Endometrium (tissue), 2 donors: ENCODE data around the gene RCOR3.

Experiments used
- FAIRE-seq: peaks from 2 replicates; lab custom pipeline; 2012; peaks lifted over from hg19 to GRCh38; lab: Jason Lieb, UNC
- donor health status: control.
- donor health status: control.

The RCOR3 gene

DNA sequence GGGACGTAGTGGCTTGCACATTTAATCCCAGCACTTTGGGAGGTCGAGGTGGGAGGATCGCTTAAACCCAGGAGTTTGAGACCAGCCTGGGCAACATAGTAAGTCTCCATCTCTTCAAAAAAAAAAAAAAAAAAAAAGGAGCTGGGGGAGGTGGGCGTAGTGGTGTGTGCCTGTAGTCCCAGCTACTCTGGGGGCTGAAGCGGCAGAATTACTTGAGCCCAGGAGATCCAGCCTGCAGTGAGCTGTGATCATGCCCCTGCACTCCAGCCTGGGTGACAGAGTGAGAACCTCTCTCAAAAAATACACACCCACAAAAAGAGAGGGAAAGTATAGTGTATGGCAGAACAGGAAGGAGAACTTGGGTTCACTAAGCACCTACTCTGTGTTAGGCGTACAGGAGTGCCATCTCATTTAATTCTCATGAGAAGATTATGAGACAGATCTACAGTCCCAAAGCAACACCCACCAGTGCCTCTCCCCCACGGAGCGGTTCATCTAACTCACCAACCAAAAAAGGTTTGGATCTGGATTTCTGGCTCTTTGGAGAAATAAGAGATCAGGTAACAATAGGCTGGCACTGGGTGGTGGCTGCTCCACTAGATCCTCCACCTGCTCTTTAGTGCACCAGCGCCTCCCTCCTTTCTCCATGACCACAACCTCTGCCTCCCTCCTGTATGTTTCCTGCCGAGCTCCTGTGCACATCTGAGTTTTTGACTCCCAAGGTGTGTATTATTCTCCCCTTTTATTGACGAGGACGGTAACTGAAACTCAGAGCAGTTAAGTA lies 66.0 kb downstream of the RCOR3 start:
- no peak for FAIRE-seq

DNA sequence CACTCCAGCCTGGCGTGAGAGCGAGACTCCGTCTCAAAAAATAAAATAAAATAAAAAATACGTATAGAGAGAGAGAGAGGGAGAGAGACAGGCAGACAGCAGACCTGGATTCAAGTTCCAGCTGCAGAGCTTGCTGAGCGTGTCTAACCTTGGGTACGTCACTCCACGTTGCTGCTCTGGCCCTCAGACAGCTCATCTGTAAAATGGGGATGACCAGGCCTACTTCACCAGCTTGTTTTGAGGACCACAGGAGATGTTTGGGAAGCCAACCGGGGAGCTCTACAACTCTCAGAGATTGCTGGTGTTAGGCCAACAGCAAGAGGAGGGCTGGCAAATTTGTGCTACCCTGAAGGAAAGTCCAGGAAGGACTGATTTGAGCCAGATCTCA lies 67.0 kb downstream of the RCOR3 start:
- no peak for FAIRE-seq

- FAIRE-seq = no peak
Measured at GRCh38 chr1:211326528-211327345, 67.6 kb downstream of the RCOR3 start, which contains the start of gene TRAF5. TSS of gene TRAF5 (plus strand) at chr1:211326833. CDS start at chr1:211353240, 26,407 bp downstream.

DNA sequence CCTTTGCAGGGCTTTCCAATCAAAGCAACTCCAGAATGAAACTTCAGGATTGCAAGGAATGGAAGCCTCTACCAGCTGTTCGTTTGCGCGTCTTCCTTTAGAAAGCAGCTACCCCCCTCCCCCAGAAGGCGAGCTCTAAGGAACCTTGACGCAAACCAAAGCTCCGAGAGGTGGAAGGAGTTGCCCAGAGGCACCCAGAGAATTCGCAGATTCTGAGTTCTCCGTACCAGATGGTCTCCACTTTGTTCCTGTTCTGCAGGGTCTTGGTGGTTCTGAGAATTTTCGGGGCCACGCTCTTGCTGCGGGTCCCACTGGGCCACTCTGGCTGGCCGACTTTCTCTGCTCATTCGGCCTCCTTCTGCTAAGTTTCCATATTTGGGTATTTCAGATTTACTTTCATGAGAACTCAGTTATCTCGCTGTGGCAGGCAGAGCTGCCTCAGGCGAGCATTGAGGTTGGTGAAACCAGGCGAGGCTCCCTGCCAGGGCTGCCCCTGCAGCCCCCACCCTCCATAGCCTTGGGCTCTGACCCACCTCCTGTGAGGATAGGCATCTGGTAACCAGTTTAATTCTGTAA lies 68.3 kb downstream of the RCOR3 start:
- FAIRE-seq = no peak

DNA sequence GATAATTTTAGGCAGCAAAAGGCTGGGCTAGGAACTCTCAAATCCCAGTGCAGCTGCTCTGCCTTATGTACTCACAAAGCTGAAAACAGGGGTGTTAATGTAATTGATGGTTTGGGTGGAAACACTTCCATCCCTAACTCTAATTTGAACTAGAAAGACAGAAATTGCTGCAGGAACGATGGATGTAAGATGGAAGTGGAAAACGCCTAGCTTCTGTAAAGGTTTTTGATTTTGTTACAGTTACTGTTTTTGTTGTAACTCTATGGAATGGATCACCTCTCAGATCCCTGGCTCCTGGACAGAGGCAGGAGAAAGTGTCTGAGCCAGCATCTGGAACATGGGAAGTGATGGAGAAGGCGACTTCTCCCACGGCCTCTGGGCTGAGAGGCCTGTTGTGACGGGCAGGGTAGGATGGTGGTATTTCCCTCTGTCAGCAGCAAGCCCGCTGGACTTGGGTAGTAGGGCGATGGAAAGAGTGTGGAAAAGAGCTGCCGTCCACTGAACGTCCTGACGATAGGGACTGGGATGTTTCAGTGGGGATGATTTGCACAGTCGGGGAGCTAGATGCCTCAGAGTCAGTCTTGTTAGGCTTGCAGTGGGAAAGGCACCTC lies 69.0 kb downstream of the RCOR3 start:
- FAIRE-seq = no peak

DNA sequence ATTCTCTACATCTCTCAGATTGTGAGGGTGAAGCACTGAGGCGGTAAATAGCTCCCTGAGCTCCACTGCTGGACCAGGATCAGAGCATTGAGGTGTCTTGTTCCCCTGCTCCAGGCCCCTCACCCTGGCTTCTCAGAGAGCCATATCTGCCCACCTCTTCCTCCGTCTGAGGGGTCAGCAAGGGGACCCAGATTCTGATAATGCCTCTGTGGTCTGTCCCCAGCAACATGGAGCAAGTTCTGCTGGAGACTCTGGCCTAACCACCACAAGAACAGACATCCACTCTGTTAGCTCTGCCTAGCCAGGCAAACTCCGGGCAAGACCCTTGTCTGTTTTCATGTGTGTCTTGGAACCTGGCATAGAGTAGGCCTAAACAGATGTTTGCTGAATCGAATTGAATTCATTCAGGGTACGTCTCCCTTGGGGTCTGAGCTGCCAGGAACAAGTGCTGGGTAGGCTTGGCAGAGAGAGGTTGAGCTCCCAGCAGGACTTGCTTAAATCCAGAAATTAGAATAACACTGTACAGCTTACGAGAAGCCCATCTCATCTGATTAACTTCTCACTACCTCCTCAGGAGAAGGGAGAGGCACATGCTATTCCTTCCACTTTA lies 69.8 kb downstream of the RCOR3 start:
- no peak for FAIRE-seq

DNA sequence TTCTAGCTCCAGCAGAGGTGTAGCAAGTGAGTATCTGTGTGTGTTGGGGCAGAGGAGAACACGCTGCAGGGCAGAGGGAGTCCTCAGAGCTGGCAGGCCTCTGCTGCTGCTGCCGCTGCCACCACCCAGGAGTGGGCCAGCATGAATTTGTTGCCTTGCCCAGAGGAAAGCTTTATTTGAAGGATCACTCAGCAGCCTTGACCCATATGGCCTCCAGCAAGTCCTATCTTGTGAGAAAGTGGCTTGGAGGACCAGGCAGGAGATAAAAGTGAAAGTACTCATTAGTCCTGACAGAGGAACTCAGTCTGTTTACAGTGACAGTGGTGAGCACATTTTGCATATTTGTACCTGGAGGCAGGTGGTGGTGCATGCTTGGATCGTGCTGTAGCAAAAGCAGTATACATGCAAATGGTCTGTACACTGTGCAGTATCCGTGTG lies 70.6 kb downstream of the RCOR3 start:
- FAIRE-seq = no peak

DNA sequence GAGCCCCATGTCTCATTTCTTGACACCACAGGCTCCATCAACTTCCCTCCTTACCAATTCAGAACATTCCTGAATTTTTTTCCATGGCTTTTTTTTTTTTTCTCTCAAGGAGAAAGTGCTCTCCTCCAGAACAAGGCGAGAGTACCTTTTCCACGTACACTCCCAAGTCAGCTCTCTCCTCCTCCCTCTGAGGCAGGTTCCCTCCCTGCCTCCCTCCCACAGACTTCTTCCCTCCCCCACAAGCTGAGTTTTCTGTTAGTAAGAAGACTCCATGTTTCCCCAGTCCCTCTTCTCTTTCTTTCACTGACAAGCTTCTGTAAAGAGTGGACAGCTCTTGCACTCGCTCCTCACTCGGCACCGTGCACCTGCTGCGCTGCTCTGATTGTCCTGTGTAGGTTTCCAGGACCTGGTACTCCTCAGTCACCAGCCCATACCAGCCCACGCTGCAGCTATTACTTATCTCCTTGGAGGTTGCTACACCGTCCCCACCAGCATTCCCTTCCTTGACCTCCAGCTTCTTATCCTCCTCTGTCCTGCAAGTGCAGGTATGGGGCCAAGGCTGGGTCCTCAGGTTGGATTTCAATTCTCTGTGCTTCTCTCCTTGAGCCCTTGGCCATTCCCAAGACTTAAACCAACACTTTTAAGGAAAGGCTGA lies 71.2 kb downstream of the RCOR3 start:
- FAIRE-seq = no peak

GRCh38 chr1:211331011-211331709 lies 72.0 kb downstream of the RCOR3 start:
- no peak for FAIRE-seq

DNA sequence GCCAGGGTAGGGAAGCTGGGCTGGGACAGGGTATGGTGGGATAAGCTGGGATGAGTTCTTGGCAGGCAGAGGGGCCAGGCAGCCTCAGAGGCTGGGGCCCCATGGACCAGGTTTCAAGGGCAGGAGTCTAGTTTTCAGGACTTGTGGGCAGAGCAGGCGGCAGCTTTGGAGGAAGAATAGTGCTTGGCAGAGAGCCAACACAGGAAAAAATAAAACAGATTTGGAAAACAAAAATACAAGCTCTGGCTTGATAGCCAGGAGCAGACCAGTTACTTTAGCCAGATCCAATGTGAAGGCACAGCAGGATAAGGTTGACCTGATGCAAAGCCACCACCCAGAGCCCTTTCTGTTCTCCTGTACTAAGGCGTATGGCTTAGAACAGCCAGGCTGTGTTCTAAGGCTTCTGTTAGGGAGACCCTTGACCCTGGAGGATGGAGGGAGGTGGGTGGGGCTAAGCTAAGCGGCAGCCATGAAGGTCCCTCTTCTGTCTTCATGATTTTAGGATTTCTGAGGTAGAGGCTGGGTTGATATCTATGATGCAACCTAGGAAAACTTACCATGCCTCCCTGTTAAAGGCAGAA lies 73.0 kb downstream of the RCOR3 start:
- FAIRE-seq = no peak

- FAIRE-seq = no peak
Measured at GRCh38 chr1:211332830-211333229, 73.7 kb downstream of the RCOR3 start.

DNA sequence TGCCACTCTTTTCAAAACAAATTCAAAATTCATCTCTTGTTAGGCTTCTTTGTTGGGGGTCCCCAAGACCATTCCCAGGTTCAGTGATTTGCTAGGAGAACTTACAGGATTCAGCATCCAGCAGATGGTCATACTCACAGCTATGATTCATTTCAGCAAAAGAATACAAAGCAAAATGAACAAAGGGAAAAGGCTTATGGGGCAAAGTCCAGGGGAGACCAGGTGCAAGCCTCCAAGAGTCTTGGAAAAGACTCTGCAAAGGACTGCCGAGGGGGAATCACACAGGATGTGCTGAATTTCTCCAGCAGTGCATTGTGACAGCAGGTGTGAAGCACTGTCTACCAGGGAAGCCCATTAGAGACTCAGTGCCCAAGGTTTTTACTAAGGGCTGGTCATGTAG lies 74.7 kb downstream of the RCOR3 start:
- FAIRE-seq = no peak

DNA sequence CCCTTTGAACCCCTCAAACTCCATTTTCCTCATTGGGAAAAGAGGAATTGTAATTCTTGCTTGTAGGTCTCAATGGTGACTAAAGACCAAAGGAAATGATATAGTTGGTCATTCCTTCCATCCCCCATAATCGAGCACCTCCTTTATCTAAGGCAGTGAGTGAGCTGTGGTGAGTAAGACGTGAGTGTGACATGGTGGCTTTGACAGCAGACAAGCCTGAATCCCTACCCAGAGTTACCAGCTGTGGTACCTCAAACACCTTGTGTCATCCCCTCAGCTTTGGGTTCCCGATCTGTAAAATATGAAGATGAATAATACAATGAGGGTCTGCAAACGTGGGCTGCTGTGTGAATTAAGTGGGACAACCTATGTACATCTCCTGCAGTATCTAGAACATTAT lies 75.8 kb downstream of the RCOR3 start:
- no peak for FAIRE-seq

- no peak for FAIRE-seq
Measured at GRCh38 chr1:211335522-211336157, 76.5 kb downstream of the RCOR3 start.

- FAIRE-seq = no peak
Measured at GRCh38 chr1:211336161-211336560, 77.0 kb downstream of the RCOR3 start.

GRCh38 chr1:211336775-211337174 lies 77.6 kb downstream of the RCOR3 start:
- no peak for FAIRE-seq

DNA sequence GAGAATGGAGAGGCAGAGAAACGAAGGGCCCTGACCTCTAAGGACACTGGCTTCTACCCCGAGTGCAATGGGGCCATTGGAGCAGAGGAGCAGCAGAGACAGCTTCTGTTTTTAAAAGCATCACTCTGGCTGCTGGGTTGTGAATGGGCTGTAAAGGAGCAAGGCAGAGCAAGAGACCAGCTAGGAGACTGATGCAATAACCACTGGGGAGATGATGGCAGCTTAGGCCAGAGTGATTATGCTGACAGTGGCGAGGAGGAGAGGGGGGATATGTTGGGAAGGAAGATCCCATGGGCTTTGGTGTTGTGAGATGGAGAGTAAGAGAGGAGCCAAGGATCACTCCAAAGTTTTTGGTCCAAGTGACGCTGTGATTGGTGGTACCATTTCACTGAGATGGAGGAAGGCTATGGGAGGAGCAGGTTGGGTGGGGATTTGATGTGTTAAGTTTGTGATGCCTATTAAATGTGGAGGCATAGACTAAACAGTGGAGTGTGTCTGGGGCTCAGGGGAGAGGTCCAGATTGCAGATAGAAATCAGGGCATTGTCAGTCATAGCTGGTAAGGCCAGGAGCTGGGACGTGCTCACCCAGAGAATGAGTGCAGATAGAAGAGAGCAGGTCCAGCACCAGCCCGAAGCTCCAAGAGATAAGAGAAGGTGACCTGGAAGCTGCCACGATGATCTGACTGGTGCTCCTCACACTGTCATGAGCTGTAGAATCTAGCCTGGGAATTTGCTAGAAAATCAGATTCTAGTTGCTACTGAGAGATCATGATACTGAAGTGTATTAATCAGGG lies 78.5 kb downstream of the RCOR3 start:
- no peak for FAIRE-seq

- FAIRE-seq = no peak
Measured at GRCh38 chr1:211338224-211338620, 79.1 kb downstream of the RCOR3 start.

DNA sequence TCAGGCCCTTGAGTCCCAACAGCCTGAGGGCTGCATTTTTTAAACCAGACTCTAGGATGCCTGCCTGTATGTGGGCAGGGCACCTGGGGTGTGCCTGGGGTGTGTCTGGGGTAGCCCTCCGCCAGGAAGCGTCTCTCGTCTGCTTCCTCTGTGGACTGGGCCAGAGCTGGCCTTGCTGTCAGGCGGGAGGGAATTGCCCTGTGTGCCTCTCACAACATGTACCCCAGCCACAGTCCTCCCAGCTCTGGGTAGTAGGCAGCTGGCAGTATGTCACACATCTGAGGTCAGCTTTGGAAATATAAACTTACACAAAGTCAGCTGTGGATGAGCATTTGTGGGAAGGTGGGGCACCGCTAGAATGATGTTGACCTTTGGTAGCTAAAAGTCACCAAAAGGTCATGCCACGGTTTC lies 80.5 kb downstream of the RCOR3 start:
- FAIRE-seq = no peak
